HG03097 (cell line): ENCODE results near the gene PTPA.
"Not testable (repeated sequence)": the region's sequence is repeated elsewhere in the genome, so short reads cannot be mapped to it uniquely, and the experiment has no call there.

ENCODE experiments used
- ATAC-seq: cut with Tn5 transposase; IDR thresholded peaks from one replicate; pipeline ENCODE4 v1.9.1; 2021; ENCODE audit not compliant: unreplicated experiment, low FRiP score

The PTPA gene

DNA sequence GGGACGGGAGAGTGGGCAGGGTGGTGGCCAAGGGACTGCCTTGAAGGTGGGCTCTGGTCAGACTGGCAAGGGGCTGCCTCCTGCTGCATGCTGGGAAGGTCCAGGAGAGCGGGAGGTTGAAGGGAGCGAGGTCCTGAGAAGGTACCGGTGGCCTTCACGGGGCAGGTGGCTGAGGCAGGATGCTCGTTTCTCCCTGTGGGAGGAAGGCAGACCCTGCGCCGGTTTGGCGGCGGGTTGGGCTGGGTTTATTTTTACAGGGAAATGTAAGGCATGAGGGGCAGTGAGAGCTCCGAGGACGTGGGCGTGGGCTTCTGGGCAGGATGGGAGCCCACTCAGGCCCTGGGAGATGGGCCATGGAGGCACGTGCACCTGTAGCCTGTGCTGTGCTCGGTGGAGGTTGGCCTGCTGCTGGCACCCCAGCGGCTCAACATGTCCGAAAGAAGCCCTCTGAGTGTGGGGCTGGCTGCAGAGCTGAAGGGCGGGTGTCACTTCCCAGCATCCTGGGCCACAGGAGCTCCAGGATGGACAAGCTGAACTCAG lies 39.5 kb downstream of the PTPA start:
- no peak for ATAC-seq

GRCh38 chr9:129151469-129151868 lies 40.3 kb downstream of the PTPA start:
- ATAC-seq, result no peak

- no peak for ATAC-seq
Observed at GRCh38 chr9:129154866-129155477, 43.8 kb downstream of the PTPA start.

DNA sequence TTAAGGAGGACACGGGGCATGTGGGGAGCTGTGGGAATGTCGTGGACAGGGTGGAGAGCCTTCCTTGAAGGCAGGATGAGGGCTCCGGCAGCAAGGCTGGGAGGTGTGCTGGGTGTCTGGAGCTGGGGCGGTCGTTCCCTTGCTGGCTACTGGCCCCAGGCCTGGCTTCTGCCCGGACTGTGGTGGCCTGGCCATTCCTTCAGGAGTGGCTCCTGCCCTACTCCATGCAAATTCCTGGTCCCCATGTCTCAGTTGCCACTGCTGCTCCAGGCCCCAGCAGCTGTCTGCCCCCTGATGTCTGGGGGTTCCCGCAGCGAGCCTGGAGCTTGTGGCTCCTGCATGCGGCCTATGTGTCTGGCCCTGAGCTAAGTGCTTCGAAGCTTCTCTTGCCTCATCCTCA lies 44.9 kb downstream of the PTPA start:
- no peak for ATAC-seq

- ATAC-seq, result no peak
Observed at GRCh38 chr9:129160712-129161533, 49.7 kb downstream of the PTPA start.

DNA sequence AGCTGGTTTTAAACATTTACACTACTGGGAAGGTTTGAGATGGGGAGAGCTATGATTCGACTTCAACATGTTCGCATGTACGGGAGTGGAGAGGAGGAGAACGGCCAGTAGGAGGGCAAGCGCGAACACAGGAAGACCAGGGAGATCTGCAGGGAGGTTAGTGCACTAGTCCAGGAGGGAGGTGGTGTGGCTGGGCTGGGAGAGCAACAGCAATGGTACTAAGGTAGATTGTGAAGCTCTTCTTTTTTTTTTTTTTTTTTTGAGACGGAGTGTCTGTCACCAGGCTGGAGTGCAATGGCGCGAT lies 50.3 kb downstream of the PTPA start:
- ATAC-seq, result no peak

DNA sequence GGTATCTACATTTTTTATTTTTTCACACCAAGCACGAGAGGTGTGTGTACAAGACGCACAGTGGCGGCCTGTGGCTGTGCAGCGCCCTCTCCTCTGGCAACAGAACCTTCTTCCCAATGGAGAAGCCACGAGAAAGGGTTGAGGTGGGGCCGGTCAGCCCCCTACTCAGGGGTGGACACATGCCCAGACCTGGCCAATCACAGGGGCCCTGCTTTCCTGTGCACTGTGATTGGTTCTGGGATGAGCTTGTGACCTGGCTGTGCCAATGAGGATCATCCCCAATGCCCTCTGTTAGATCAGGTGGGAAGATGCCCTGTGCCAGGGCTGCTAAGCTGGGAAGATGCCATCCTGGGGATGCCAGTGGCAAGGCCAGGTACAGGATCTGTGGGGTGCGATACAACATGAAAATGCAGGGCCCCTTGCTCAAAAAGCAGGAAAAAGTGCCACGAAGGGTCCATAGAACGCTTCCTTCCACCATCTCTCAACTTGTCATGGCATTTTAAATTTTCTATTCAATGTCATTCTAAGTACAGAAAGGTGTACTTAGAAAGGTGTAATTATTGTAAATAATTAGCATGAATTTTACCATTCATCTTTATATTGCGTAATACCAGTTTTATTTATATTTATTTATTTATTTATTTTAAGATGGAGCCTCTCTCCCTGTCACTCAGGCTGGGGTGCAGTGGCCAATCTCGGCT lies 51.4 kb downstream of the PTPA start:
- ATAC-seq, result no peak

DNA sequence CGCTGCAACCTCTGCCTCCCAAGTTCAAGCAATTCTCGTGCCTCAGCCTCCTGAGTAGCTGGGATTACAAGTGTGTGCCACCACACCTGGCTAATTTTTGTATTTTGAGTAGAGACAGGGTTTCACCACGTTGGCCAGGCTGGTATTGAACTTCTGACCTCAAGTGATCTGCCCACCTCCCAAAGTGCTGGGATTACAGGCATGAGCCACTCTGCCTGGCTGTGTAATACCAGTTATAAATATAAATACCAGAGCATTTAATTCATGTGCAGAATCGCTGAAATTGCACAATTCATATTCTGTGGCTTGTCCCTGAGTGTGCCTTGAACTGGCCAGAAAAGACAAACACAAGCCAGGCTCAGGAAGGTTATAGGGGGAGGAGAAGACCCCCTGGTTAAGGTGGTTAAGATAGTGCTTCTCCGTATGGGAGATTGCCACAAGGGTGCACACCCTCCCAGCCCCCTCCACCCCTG lies 52.0 kb downstream of the PTPA start:
- ATAC-seq, result not testable (repeated sequence)

DNA sequence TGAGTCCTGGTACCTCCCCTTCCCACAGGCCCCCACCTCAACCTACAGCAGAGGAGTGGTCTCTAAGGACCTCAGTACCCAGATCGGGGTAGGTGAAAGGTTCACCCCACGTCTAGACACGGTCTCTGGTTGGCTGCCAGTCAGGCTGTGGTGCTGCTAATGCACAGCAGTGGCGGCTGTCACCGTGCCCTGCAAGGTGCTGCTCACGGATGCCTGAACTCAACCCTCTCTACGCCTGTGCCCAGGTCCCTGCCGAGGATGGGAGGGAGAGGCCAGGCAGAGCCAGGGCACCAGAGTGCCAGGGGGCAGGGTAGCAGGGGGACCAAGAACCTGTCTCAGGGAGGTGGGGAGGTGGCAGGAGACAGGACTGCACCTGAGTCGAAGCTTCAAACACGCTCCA lies 52.5 kb downstream of the PTPA start:
- ATAC-seq, result no peak

DNA sequence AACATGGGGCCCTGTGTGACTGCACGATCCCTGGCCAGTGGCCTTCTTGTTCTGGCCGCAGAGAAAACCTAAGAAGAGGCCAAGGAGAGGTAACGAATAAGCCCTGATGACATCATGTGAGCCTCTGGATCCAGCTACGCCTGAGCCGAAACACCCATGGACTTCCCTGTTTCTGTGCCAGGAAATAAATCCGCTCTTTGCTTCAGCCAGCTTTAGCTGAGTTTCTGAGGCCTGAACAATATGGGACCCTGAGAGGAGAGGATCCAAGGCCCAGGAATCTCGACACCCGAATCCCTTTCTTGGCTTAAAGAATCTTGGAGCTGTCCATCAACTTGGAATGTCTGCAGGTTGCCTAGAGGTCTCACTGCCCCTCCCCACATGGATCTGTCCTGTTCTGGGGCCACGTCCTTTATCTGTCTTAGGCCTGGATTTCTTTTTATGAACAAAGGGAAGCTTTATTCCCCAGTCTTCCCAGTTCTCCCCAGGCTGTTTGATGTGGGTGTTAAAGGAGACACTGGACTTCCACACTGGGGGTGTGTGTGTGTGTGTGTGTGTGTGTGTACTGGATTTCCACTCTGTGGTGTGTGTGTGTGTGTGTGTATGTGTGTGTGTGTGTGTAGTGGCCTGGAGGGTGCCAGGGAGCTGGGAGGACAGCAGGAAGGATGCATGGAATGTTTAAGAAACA lies 53.2 kb downstream of the PTPA start:
- no peak for ATAC-seq

GRCh38 chr9:129165198-129165597 lies 54.0 kb downstream of the PTPA start:
- ATAC-seq, result no peak

DNA sequence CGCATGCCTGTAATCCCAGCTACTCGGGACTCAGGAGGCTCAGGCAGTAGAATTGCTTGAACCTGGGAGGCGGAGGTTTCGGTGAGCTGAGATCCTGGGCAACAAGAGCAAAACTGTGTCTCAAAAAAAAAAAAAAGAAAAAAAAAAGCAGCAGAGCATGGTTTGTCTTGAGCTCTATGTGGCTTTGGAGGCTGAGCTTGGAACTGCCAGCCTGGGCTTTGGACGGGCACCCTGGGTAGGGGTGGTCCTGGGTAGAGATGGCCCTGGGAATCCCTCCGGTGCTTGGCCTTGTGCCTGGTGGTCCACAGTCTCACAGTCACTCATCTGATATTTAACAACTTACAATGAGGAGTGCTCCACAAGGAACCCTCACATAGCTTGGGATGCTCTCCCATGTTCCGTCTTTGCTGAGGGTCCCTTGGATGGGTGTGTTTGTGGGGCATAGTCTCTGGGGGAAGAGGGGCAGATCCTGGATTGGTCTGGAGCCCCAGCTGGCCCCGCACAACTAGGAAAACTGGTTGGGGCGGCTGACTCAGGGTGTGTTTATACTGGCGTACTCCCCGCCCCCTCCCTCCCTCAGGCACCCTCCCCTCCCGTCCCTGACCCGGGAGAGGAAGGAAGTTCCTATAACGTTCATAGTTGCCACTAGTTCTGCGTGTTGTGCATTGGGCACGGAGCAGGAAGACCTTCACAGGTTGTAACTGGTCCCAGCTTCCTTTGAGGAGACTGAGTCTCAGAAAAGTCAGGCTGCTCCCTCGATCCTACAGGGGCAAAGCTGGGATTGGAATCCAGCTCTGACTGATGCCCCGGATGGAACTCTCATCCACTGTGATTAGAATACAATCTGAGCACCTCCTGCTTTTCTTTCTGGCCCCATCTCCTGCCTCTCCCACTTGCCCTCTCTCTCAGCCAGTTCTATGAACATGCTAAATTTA lies 55.7 kb downstream of the PTPA start:
- ATAC-seq, result no peak

DNA sequence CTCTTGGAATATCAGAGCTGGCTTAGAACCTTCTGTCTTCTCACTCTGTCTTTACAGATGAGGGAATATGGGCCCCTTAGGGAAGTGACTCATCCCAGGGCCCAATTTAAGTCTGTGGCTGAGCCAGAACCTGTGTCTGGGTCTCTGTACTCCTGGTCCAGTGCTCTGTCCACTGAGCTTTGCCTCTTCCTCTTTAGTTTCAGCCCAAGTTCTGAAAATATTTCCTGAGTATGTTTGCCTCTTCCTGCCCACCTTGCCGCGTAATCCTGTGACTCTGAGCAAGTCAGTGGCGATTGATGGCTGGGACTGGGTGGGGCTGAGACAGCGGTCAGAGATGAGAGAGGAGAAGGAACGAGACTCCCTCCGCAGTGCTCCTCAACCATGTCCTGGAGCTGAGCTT lies 59.0 kb downstream of the PTPA start:
- ATAC-seq, result no peak

GRCh38 chr9:129171993-129172751 lies 61.0 kb downstream of the PTPA start:
- no peak for ATAC-seq

DNA sequence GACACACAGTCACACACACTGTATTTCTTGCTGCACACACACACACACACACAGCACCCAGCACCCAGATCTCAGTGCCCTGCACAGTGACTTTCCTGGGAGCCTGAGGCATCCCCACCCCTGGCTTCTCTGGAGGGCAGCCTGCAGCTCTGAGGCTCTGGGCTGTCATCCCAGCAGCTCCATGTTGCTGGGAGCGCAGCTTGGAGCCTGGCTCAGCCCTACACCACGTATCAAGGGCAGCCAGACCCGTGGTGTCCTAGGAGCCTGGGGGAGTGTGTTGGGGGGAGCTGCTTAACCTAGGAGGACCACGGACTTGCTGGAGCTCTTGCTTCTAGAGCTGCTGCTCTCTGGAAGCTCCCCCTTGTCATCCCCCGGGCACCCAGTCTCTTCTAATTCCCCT lies 61.6 kb downstream of the PTPA start:
- no peak for ATAC-seq

DNA sequence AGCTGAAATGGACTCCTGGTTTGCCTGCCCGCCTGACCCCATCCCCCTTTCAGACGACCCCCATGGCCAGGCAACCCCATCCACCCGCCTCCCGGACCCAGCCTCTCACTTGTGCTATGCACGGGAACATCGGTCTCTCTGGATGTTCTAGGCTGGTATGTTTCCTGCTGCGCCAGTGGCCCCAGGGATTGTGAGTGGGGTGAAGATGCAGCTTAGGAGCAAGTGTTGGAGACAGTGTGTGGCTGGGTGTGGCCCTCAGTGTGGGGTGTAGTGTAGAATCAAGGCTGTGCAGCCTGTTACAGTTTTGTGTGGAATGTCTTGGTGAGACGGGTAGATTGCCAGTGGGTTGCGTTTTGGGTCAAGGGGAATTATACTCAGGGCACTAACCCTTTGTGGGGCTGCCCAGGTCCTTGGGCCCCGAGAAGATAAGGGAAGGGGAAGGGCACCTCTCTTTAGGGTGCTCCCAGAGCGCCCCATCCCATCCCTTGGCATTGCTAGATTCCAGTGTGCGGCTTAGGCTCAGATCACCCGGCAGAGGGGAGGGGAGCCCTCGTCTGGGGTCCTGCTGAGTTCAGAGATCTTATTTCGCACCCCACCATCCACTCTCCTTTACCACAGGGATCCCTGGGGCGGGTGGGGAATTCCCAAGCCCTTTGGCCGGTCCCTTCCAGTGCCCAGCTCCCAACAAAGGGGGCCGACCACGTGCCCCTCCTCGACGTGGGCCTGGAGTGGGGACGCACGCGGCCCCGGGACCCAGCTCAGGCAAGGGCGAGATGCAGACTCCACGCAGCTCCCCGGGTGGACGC lies 62.3 kb downstream of the PTPA start:
- ATAC-seq, result no peak

- no peak for ATAC-seq
Observed at GRCh38 chr9:129174102-129174723, 63.0 kb downstream of the PTPA start.
